Fibroblast of mammary gland (primary cell): ENCODE measurements around the gene MTUS2.

Experiments used
- DNase-seq: peaks from one replicate; pipeline ENCODE4 v3.0.0-alpha.2; 2010; ENCODE audit warnings: low read depth
- H3K4me3 ChIP-seq: 2 replicates; pipeline ENCODE4 v1.5.1; 2011; ENCODE audit warnings: low read depth, mild to moderate bottlenecking, low read length, moderate library complexity; ENCODE audit not compliant: control insufficient read depth
- CTCF ChIP-seq: conservative IDR thresholded peaks from 2 replicates; pipeline ENCODE4 v1.5.1; 2011; ENCODE audit warnings: low read depth, low read length, inconsistent platforms; ENCODE audit not compliant: control insufficient read depth, insufficient read depth

Gene MTUS2

GRCh38 chr13:28854657-28855056 lies 34.5 kb downstream of the MTUS2 start:
- no peak overlapping the region for H3K4me3 ChIP-seq
- DNase-seq = no peak
- no peak for TF ChIP-seq CTCF

- no peak for DNase-seq
- TF ChIP-seq CTCF = no peak
These were observed 36.1 kb downstream of the MTUS2 start for GRCh38 chr13:28856287-28856686.

GRCh38 chr13:28859069-28859468 lies 38.9 kb downstream of the MTUS2 start:
- TF ChIP-seq CTCF = no peak
- no peak overlapping the region for H3K4me3 ChIP-seq
- DNase-seq = no peak

More at GRCh38 chr13:28856287-28856686, 36.1 kb downstream of the MTUS2 start:
- H3K4me3 ChIP-seq = no peak overlapping the region

- DNase-seq = no peak
- no peak for TF ChIP-seq CTCF
- no peak overlapping the region for H3K4me3 ChIP-seq
These were observed 39.6 kb downstream of the MTUS2 start for GRCh38 chr13:28859717-28860116.

- DNase-seq = no peak
- no peak for TF ChIP-seq CTCF
- no peak overlapping the region for H3K4me3 ChIP-seq
These were observed 44.4 kb downstream of the MTUS2 start for GRCh38 chr13:28864544-28864943.

- H3K4me3 ChIP-seq = no peak overlapping the region
- TF ChIP-seq CTCF = no peak
- no peak for DNase-seq
These were observed 45.1 kb downstream of the MTUS2 start for GRCh38 chr13:28865149-28865744.

GRCh38 chr13:28865951-28866350 lies 45.8 kb downstream of the MTUS2 start:
- no peak for TF ChIP-seq CTCF
- no peak for DNase-seq
- no peak overlapping the region for H3K4me3 ChIP-seq
